Measurements from ENCODE around the gene STK17B. TPM values are rescaled to one million over a fixed set of nuclear protein-coding genes. Genes with fewer than 3 reads are reported as not detected.

STK17B gene
- total RNA-seq, 1 donor = 114 TPM

GRCh38 chr2:196162586-196163175 is 8.7 kb downstream of the STK17B start:
- DNase-seq (ENCODE audit: low read depth) = no peak
- no peak overlapping the region for H3K4me3 ChIP-seq (ENCODE audit: low read depth, low read length)
- no peak for TF ChIP-seq CTCF (IDR thresholded peaks at IDR 0.05; ENCODE audit: insufficient read depth, low read length)

- H3K4me3 ChIP-seq (ENCODE audit: low read depth, low read length) = no peak overlapping the region
- no peak for DNase-seq (ENCODE audit: low read depth)
- no peak for TF ChIP-seq CTCF (IDR thresholded peaks at IDR 0.05; ENCODE audit: insufficient read depth, low read length)
Observed at GRCh38 chr2:196160946-196161345, 10.4 kb downstream of the STK17B start.

- no peak overlapping the region for H3K4me3 ChIP-seq (ENCODE audit: low read depth, low read length)
- DNase-seq (ENCODE audit: low read depth) = peak; percentile 90
- no peak for TF ChIP-seq CTCF (IDR thresholded peaks at IDR 0.05; ENCODE audit: insufficient read depth, low read length)
Observed at GRCh38 chr2:196160101-196160500, 11.3 kb downstream of the STK17B start.

- no peak for DNase-seq (ENCODE audit: low read depth)
- TF ChIP-seq CTCF (IDR thresholded peaks at IDR 0.05; ENCODE audit: insufficient read depth, low read length) = no peak
- H3K4me3 ChIP-seq (ENCODE audit: low read depth, low read length) = no peak overlapping the region
Observed at GRCh38 chr2:196159221-196159892, 12.0 kb downstream of the STK17B start.

GRCh38 chr2:196155575-196155974 is 15.8 kb downstream of the STK17B start:
- DNase-seq (ENCODE audit: low read depth) = no peak
- H3K4me3 ChIP-seq (ENCODE audit: low read depth, low read length) = no peak overlapping the region
- no peak for TF ChIP-seq CTCF (IDR thresholded peaks at IDR 0.05; ENCODE audit: insufficient read depth, low read length)

- H3K4me3 ChIP-seq (ENCODE audit: low read depth, low read length) = no peak overlapping the region
- DNase-seq (ENCODE audit: low read depth) = no peak
- no peak for TF ChIP-seq CTCF (IDR thresholded peaks at IDR 0.05; ENCODE audit: insufficient read depth, low read length)
Observed at GRCh38 chr2:196153480-196153879, 17.9 kb downstream of the STK17B start.
